ENCODE measurements around the gene EFEMP2. TPM values are rescaled to one million over a fixed set of nuclear protein-coding genes. Genes with fewer than 3 reads are reported as not detected.
A peak's percentile ranks its signal among the peaks of the same experiment; 100 is the strongest.
"Not testable (repeated sequence)": the region's sequence is repeated elsewhere in the genome, so short reads cannot be mapped to it uniquely, and the experiment has no call there.

EFEMP2 gene
- total RNA-seq, 1 experiment from 2014 or later, result 21.5 TPM

DNA sequence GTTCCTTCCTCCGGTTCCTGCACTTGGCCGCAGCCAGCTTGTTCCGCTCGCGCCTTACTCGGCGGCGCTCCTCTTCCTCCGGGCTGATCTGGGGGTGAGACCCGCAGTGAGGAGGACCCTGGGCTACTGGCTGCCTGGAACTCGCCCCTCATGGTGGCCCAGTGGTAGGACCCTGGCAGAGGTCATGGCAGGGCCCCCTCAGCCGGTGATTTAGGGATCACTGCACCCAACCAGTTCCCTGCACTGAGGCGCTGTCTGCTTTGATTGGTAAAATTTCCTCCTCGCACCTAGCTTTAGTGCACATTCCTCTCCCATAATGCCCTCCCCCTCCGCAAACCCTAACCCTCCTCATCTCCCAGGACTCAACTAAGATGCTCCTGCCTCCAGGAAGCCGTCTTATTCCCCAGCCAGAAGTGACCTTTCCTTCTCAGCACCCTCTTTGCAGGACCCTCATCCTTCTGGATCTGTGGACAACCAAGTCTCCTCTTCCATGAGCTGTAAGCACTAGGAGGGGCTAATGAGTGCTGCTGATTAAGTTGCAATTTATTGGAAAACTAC is 21.5 kb upstream of the EFEMP2 start:
- DNase-seq, result no peak
- Histone ChIP-seq H3K4me1 (peaks cover 19% of the 10 kb centered on the region; the same call in 1 of the 2 replicates), H3K9me3 (replicated peaks) (no peaks in the 10 kb centered on the region), H3K4me3 (no peak overlapping the region), H3K36me3 (no peaks in the 10 kb centered on the region), H3K27me3 (no peaks in the 10 kb centered on the region), H3K27ac (no peak overlapping the region)

DNA sequence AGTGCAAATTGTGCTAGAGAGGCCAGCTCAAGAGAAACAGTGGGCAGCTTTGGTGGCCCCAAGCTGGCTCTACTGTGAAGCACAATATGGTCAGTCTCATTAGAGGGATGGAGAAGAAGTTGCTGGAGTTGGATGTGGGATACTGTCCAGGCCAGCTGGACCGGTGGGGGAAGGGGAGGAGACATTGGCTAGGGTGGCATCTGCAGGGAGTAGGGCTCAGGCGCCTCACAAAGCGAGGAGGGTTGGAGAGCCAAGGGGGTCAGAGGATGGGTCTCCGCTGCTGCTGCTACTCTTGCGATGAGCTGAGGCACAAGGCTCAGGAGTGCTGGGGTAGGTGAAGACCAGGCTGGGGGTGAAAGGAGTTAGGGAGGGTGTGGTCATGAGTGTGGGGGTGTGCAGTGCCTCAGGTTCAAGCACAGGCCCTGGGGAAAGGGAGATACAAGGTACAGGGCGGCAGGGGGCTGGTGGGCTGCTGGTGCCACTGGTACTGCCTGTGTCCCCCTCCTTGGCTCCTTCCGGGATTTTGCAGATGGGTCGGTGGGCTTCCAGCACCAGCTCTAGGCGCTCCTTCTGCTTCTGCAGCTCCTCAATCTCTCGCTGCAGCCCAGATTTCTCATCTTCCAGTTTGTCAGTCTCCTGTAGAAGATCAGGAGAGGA is 20.2 kb upstream of the EFEMP2 start:
- no peaks in the 10 kb centered on the region for H3K36me3 ChIP-seq
- H3K27me3 ChIP-seq, result no peaks in the 10 kb centered on the region
- no peak overlapping the region for H3K27ac ChIP-seq
- DNase-seq, result no peak
- peaks cover 13% of the 10 kb centered on the region; the same call in 1 of the 2 replicates for H3K4me1 ChIP-seq
- H3K4me3 ChIP-seq, result no peak overlapping the region
- H3K9me3 ChIP-seq (replicated peaks), result no peaks in the 10 kb centered on the region

DNA sequence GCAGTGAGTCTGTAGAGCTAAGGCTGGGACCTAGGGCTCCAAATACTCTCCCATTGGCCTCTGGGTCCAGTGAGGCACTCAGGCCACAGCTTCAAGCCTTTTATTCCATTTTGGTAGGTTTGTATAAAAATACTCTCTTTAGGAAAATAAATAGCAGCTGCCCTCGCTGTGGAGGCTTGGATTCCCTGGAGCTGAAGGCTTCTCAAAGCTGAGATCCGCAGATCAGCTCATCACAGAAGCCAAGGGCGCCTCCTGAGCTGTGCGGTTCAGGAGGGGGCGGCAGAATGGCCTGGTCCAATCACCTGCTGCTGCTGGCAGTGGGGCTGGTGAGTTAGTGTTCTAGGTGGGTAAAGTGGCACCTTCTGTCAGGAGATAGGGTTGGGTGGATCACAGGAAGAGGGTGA is 19.5 kb upstream of the EFEMP2 start:
- not testable (repeated sequence) for DNase-seq; H3K36me3 ChIP-seq; H3K27me3 ChIP-seq; H3K9me3 ChIP-seq (replicated peaks); H3K27ac ChIP-seq
- H3K4me3 ChIP-seq, result peak overlapping the region; percentile 72
- H3K4me1 ChIP-seq, result peaks cover 13% of the 10 kb centered on the region; the same call in 1 of the 2 replicates

DNA sequence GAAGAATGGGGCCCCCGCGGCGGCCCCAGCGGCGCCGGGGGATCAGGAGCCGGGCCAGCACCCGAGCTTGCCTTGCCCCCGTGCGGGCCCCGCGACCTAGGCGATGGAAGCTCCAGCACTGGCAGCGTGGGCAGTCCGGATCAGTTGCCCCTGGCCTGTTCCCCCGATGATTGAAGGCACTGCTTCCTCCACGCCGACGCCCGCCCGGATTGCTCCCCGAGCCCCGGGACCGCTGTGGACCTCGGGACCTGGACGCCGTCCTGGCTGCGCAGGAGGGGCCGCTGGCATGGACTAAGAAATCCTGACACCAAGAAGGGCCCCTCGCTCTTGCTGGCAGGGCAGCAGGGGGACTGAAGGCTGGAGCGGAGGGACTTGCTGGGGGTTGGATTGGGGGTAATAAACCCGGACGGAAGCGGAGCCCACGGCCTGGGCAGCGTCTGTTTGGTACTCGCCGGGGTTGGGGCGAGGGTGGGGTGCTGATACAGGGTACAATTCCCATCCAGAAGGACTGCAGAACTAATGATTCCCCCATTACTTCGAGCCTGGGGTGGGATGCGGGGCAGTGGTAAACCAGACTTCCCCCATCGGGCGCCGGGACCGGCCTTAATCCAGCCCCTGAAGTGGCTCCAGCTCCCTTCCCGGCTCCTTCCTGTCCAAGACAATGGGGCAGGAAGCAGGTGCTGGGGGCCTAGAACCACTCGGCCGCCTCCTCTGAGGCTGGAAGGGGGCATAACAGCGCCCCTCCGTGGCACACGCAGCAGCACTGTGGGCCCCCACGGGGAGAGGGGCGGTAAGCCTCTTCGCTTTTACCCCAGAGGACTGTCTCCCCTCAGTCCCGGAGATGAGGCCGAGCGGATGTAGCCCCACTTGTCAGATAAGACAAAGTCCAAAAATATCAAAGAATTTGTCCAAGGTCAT is 18.9 kb upstream of the EFEMP2 start:
- no peaks in the 10 kb centered on the region for H3K27me3 ChIP-seq
- no peaks in the 10 kb centered on the region for H3K9me3 ChIP-seq (replicated peaks)
- DNase-seq, result peak; percentile 77 to 79
- H3K27ac ChIP-seq, result peak overlapping the region; percentile 50
- H3K36me3 ChIP-seq, result no peaks in the 10 kb centered on the region
- peak overlapping the region; percentile 72 for H3K4me3 ChIP-seq
- peaks cover 9% of the 10 kb centered on the region; the same call in 1 of the 2 replicates for H3K4me1 ChIP-seq

DNA sequence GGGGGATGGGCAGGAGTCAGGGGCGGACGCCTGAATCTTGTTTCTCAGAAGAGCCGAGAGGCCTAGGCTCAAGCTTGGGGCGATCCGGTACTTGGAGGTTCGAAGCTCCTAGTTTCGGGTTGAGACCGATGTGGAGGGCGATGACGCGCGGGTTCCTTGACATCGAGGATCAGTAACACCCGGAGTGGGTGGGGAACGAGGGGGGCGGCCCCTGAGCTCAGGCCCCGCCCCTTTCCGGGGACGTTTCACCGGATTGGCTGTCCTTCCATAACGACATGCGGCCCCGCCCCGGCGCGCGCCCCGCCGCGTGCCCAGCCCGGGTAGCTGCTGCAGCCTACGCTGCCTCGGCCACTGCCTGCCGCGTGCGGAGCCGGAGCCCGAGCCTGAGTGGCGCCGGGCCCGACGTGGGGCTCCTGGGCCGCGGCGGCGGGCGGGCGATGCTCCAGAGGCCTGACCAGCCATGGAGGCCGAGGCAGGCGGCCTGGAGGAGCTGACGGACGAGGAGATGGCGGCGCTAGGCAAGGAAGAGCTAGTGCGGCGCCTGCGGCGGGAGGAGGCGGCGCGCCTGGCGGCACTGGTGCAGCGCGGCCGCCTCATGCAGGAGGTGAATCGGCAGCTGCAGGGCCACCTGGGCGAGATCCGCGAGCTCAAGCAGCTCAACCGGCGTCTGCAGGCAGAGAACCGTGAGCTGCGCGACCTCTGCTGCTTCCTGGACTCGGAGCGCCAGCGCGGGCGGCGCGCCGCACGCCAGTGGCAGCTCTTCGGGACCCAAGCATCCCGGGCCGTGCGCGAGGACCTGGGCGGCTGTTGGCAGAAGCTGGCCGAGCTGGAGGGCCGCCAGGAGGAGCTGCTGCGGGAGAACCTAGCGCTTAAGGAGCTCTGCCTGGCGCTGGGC is 18.0 kb upstream of the EFEMP2 start, which contains the start of gene CCDC85B:
Gene CCDC85B (plus strand): TSS at position 350 of the 895 bp plus-strand sequence. CDS start 111 bp downstream, at position 461.
- DNase-seq, result peak; percentile 95 to 96
- Histone ChIP-seq H3K4me3 (peak within 1 kb of the TSS; percentile 72), H3K4me1 (peaks cover 9% of the 10 kb centered on the region; the same call in 1 of the 2 replicates), H3K27ac (peak within 1 kb of the TSS; percentile 50), H3K9me3 (replicated peaks) (no peaks in the 10 kb centered on the region), H3K27me3 (no peaks in the 10 kb centered on the region), H3K36me3 (no peaks in the 10 kb centered on the region)

DNA sequence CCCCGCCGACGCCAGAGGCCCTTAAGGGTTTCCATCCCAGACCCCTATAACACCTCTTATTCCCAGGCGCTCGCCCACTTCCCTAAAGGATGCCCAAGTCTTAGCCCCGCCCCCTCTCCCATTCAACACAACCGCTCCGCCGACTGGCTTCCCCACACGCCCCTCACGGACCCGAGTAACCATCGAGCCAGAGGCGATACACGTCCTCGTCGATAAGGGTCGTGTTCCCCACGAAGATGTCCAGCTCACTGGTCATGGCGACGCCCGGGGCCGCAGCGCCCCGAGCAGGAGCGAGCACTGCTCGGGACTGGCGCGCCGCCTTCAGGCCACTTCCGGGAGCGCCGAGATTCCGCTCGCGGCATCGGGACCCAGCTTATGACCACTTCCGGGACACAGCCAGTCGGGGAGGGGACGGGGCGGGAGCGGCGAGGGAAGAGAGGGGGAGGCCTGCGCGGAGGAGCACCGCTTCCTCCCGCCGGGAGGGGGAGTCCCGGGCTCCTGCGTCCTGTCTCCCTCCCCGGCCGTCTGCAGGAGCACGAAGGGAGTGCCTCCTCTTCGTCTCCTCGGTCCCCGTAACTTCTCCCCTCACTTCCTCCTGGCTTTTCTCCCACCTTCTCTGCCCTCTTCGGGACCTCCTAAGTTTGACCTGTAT is 15.7 kb upstream of the EFEMP2 start, which contains the start of gene FIBP:
Gene FIBP (minus strand): TSS at position 309 of the 652 bp plus-strand sequence. CDS start 53 bp downstream, at position 256.
- peak; percentile 97 to 98 for DNase-seq
- peak within 1 kb of the TSS; percentile 31; the same call in 1 of the 2 replicates for H3K27ac ChIP-seq
- H3K9me3 ChIP-seq (replicated peaks), result no peaks in the 10 kb centered on the region
- no peaks in the 10 kb centered on the region for H3K27me3 ChIP-seq
- peaks cover 9% of the 10 kb centered on the region; the same call in 1 of the 2 replicates for H3K4me1 ChIP-seq
- peaks cover 17% of the 10 kb centered on the region for H3K36me3 ChIP-seq
- peak within 1 kb of the TSS; percentile 72 for H3K4me3 ChIP-seq

DNA sequence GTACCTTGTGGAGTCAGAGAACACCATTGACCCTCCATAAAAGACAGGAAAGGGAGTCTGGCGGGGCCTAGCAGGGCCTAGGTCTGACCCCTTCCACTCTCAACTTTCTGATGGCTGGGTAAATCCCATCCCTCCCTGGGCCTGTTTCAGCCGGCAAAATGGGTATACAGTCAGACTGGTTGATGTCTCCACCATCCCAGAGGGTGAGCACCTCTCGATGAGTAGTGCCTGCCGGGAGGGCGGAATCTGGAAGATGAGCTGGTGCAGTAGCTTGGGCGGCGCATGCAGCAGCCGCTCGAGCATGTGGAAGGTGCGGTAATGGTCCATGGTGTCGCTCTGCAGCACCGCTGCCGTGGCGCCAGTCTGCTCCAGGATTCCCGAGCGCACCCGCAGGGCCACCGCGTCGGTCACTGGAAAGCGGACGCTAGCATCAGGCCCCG is 15.1 kb upstream of the EFEMP2 start:
- Histone ChIP-seq H3K4me1 (peaks cover 9% of the 10 kb centered on the region; the same call in 1 of the 2 replicates), H3K9me3 (replicated peaks) (no peaks in the 10 kb centered on the region), H3K27ac (peak overlapping the region; percentile 24; the same call in 1 of the 2 replicates), H3K27me3 (no peaks in the 10 kb centered on the region), H3K4me3 (peak overlapping the region; percentile 72), H3K36me3 (peaks cover 17% of the 10 kb centered on the region)
- DNase-seq, result no peak

DNA sequence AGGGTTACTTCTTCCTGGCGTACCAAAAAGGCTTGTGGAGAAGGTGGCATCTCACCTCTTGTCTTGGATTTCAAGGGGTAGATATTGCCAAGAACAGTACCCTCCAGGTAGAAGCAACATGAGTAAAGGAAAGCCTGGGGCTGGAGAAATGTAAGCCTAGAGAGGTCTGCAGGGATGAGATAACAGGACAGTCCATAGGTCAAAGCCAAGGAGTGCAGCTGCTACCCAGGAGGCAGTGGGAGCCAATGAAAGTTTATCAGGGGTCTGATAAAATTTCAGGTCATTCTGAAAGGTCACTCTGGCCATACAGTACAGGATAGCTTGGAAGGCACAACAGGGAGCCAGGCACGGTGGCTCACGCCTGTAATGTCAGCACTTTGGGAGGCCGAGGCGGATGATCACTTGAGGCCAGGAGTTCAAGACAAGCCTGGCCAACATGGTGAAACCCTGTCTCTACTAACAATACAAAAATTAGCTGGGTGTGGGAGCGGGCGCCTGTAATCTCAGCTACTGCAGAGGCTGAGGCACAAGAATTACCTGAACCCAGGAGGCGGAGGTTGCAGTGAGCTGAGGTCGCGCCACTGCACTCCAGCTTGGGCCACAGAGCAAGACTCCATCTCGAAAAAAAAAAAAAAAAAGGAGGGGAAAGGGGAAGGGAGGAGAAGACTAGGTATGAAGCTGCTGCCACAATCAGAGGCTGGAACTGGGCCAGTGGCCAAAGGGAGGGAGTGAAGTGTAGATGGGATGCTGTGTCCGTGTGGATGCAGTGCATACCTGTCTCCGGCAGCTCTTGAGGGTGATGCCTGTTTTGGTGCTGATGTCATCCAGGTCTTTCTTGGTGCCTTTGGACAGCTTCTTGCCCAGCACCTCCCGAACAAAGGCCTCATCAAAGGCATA is 14.5 kb upstream of the EFEMP2 start:
- Histone ChIP-seq H3K4me1 (peaks cover 9% of the 10 kb centered on the region; the same call in 1 of the 2 replicates), H3K9me3 (replicated peaks) (no peaks in the 10 kb centered on the region), H3K4me3 (peak overlapping the region; percentile 72), H3K27ac (no peak overlapping the region), H3K27me3 (no peaks in the 10 kb centered on the region), H3K36me3 (peaks cover 17% of the 10 kb centered on the region)
- no peak for DNase-seq

DNA sequence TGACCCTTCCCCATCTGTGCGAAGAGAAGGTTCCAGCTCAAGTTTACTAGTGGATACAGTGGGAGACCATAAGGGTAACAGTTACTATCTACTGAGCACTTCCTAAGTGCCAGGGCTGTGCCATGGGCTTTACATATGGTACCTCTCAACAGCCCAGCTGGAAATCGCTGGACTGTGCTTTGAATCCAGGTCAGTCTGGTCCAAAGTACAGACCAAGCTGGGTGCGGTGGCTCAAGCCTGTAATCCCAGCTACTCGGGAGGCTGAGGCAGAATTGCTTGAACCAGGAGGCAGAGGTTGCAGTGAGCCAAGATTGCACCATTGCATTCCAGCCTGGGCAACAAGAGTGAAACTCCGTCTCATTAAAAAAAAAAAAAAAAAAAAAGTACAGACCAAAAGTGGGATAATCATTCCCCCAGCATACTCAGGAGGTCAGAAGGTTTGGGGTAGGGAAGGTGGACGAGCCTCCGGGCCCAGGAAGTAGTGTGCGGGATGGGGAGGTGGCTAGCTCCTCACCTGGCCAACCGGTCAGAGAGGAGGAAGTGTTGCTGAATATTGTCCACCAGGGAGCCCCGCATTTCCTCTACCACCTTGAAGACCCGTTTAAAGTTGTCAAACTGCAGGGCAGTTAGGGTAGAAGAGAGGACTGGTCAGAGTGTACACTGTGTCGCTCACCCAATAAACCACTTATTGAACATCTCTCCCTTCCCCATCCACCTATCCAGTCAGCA is 13.4 kb upstream of the EFEMP2 start:
- no peaks in the 10 kb centered on the region for H3K27me3 ChIP-seq
- no peak for DNase-seq
- peaks cover 5% of the 10 kb centered on the region; the same call in 1 of the 2 replicates for H3K4me1 ChIP-seq
- H3K4me3 ChIP-seq, result no peak overlapping the region
- peaks cover 17% of the 10 kb centered on the region for H3K36me3 ChIP-seq
- no peaks in the 10 kb centered on the region for H3K9me3 ChIP-seq (replicated peaks)
- H3K27ac ChIP-seq, result no peak overlapping the region

DNA sequence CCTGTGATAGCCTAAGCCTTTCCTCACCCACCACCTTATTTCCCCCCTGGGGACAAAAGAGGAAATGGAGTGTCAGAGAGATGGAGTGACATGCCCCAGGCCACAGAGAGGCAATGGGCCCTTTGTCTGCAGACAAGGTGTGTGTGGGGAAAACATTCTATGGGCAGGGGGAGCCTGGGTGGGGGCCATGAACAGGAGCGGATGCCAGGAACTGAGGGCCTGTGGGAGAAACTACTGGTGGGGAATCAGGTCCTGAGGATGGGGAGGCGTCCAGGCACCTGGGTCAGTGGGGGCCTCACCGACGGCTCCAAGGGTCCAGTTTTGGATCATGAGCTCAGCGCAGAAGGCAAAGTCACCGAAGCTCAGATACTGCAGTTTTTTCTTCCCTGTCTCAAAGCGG is 12.6 kb upstream of the EFEMP2 start:
- no peaks in the 10 kb centered on the region for H3K27me3 ChIP-seq
- peaks cover 5% of the 10 kb centered on the region; the same call in 1 of the 2 replicates for H3K4me1 ChIP-seq
- no peak overlapping the region for H3K4me3 ChIP-seq
- no peaks in the 10 kb centered on the region for H3K9me3 ChIP-seq (replicated peaks)
- H3K36me3 ChIP-seq, result peaks cover 17% of the 10 kb centered on the region
- DNase-seq, result no peak
- no peak overlapping the region for H3K27ac ChIP-seq

DNA sequence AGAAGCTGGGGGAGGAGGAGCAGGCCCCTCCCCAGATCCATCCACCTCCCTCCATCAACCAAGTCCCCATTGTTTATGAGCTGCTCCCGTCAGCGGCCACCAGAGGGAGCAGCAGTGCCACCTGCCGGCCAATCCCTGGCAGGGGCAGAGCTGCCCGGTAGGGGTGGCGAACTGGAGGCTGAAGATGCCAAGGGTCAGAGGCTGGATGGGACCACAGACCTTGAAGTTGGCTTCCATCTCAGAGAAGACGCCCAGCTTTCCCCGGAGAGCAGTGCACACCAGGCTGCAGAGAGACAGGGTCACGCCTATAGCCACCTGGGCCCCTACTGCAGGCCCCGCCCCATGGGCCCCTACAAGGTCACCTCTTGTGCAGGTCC is 12.1 kb upstream of the EFEMP2 start:
- H3K4me3 ChIP-seq, result no peak overlapping the region
- DNase-seq, result peak; percentile 73 to 83
- H3K36me3 ChIP-seq, result peaks cover 17% of the 10 kb centered on the region
- H3K9me3 ChIP-seq (replicated peaks), result no peaks in the 10 kb centered on the region
- peaks cover 3% of the 10 kb centered on the region; the same call in 1 of the 2 replicates for H3K4me1 ChIP-seq
- H3K27me3 ChIP-seq, result no peaks in the 10 kb centered on the region
- no peak overlapping the region for H3K27ac ChIP-seq
